ENCODE measurements around the gene SMIM12.

DNA sequence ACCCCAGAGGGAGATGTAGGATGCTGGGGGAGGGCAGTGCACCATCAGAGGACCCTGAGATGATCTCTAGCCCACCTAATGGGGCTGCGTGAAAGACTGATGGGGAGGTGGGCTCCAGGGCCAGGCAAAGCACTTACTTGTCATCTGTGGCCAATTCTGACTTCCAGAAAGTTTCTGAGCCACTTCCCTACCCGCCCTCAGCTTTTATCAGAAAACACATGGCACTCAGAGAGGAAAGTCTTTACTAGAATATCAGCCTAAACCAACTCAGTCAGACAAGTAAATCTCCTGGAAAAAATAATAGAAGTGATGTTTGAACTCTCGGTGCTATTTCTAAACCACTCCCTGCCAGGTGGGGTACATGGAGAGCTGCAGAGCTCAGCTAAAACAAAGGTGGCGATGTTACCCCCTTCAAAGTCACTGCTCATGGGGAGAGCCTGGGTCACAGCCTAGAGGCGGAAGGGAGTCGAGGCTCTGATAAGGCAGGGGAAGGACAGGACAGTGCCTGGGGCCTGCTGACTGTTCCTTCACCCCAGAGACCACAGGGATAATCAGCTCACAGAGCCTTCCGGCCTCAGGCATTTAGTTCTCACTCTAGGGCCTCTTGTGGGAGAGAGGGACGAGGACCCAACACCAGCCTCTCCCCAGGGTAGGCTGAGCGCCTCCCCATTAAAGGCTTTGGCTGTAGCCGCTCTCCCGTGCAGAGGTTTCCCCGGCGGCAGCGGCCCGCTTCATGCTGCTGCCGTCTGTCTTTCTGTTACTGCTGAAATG, 14.2 kb downstream of the SMIM12 start:
- TF ChIP-seq POLR2AphosphoS5 (IDR thresholded peaks at IDR 0.05; ENCODE audit: low read depth, low read length) (no peak), EP300 (IDR thresholded peaks at IDR 0.05; ENCODE audit: borderline replicate concordance in 1 of 2, low read depth in 2 of 2, low read length in 2 of 2) (no peak), SP1 (IDR thresholded peaks at IDR 0.05; ENCODE audit: low read depth, low read length) (no peak), EGR1 (IDR thresholded peaks at IDR 0.05; ENCODE audit: borderline replicate concordance, low read depth, low read length) (no peak), MAFK (IDR thresholded peaks at IDR 0.05; ENCODE audit: low read depth, low read length) (no peak), GABPA (IDR thresholded peaks at IDR 0.05; ENCODE audit: borderline replicate concordance, insufficient read depth, low read length) (no peak), CEBPB (IDR thresholded peaks at IDR 0.05; ENCODE audit: low read depth, low read length) (no peak), POLR2A (IDR thresholded peaks at IDR 0.05; ENCODE audit: control extremely low read depth in 1 of 2, low read depth in 2 of 2, low read length in 2 of 2) (no peak), TAF1 (IDR thresholded peaks at IDR 0.05; ENCODE audit: low read depth, low read length) (no peak), NRF1 (IDR thresholded peaks at IDR 0.05; ENCODE audit: low read depth, low read length) (no peak)
- TF ChIP-seq, protein P1, sequence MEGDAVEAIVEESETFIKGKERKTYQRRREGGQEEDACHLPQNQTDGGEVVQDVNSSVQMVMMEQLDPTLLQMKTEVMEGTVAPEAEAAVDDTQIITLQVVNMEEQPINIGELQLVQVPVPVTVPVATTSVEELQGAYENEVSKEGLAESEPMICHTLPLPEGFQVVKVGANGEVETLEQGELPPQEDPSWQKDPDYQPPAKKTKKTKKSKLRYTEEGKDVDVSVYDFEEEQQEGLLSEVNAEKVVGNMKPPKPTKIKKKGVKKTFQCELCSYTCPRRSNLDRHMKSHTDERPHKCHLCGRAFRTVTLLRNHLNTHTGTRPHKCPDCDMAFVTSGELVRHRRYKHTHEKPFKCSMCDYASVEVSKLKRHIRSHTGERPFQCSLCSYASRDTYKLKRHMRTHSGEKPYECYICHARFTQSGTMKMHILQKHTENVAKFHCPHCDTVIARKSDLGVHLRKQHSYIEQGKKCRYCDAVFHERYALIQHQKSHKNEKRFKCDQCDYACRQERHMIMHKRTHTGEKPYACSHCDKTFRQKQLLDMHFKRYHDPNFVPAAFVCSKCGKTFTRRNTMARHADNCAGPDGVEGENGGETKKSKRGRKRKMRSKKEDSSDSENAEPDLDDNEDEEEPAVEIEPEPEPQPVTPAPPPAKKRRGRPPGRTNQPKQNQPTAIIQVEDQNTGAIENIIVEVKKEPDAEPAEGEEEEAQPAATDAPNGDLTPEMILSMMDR (IDR thresholded peaks at IDR 0.05; ENCODE audit: control extremely low read depth in 1 of 3, insufficient read depth in 1 of 3, low read depth in 1 of 3, low read length in 3 of 3) = peak in 2 of 3 experiments; percentile 29 to 51; a peak in 3 of 4 replicates
- TF ChIP-seq, protein P2, sequence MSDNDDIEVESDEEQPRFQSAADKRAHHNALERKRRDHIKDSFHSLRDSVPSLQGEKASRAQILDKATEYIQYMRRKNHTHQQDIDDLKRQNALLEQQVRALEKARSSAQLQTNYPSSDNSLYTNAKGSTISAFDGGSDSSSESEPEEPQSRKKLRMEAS (IDR thresholded peaks at IDR 0.05) = no peak
